Islet precursor cell (in vitro differentiated cells): ENCODE measurements around the gene CD69.
A peak's percentile ranks its signal among the peaks of the same experiment; 100 is the strongest.
"Not testable (repeated sequence)": the region's sequence is repeated elsewhere in the genome, so short reads cannot be mapped to it uniquely, and the experiment has no call there.

Experiments used
- DNase-seq: peaks from one replicate; pipeline ENCODE4 v3.0.0-alpha.2; 2018

The CD69 gene

GRCh38 chr12:9745199-9745598, 15.5 kb downstream of the CD69 start:
- peak; percentile 89 for DNase-seq

GRCh38 chr12:9742661-9743060, 18.0 kb downstream of the CD69 start:
- DNase-seq, result no peak

- DNase-seq, result no peak
Measured at GRCh38 chr12:9741726-9742125, 19.0 kb downstream of the CD69 start.

- no peak for DNase-seq
Measured at GRCh38 chr12:9740106-9740750, 20.5 kb downstream of the CD69 start.

- not testable (repeated sequence) for DNase-seq
Measured at GRCh38 chr12:9739404-9740105, 21.1 kb downstream of the CD69 start.

- not testable (repeated sequence) for DNase-seq
Measured at GRCh38 chr12:9738905-9739304, 21.8 kb downstream of the CD69 start.

- DNase-seq, result no peak
Measured at GRCh38 chr12:9736936-9737705, 23.6 kb downstream of the CD69 start.

GRCh38 chr12:9735601-9736000, 25.1 kb downstream of the CD69 start:
- DNase-seq, result no peak

GRCh38 chr12:9732921-9733461, 27.7 kb downstream of the CD69 start, which contains the start of gene CLECL1:
Gene CLECL1 (minus strand): TSS chr12:9733097.
- no peak for DNase-seq

GRCh38 chr12:9731797-9732196, 28.9 kb downstream of the CD69 start:
- no peak for DNase-seq

- DNase-seq, result no peak
Measured at GRCh38 chr12:9731393-9731792, 29.3 kb downstream of the CD69 start.

- DNase-seq, result no peak
Measured at GRCh38 chr12:9730591-9730990, 30.1 kb downstream of the CD69 start.

- no peak for DNase-seq
Measured at GRCh38 chr12:9730011-9730410, 30.7 kb downstream of the CD69 start.

GRCh38 chr12:9729082-9729481, 31.6 kb downstream of the CD69 start:
- no peak for DNase-seq

- no peak for DNase-seq
Measured at GRCh38 chr12:9727813-9728212, 32.9 kb downstream of the CD69 start.

- DNase-seq, result no peak
Measured at GRCh38 chr12:9725213-9725870, 35.4 kb downstream of the CD69 start.

- no peak for DNase-seq
Measured at GRCh38 chr12:9724023-9724422, 36.7 kb downstream of the CD69 start.

GRCh38 chr12:9721394-9722092, 39.2 kb downstream of the CD69 start:
- no peak for DNase-seq

GRCh38 chr12:9719790-9720189, 40.9 kb downstream of the CD69 start:
- no peak for DNase-seq

- DNase-seq, result no peak
Measured at GRCh38 chr12:9718968-9719367, 41.7 kb downstream of the CD69 start.

GRCh38 chr12:9717070-9717925, 43.4 kb downstream of the CD69 start:
- DNase-seq, result no peak
